ENCODE results near the gene NPDC1.

DNA sequence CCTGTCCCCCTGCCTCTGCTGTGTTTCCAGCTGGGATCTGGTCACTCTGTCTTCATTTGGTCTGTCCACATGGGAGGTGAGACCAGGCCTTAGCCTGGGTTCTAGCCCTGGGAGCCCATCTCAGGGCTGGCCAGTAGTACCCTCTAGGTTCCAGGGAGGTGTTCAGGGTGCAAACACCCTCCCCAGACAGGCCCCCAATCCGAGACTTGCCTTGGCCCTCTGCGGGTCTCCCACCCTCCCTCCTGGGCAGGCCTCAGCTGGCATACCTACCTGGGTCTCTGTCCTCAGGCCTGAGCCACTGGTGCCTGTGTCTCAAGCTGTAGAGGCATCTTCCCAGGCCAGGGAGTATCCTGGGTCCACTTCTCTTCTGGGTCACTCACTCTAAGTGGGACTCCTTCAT is 25.3 kb upstream of the NPDC1 start:
- TF ChIP-seq, protein P1, sequence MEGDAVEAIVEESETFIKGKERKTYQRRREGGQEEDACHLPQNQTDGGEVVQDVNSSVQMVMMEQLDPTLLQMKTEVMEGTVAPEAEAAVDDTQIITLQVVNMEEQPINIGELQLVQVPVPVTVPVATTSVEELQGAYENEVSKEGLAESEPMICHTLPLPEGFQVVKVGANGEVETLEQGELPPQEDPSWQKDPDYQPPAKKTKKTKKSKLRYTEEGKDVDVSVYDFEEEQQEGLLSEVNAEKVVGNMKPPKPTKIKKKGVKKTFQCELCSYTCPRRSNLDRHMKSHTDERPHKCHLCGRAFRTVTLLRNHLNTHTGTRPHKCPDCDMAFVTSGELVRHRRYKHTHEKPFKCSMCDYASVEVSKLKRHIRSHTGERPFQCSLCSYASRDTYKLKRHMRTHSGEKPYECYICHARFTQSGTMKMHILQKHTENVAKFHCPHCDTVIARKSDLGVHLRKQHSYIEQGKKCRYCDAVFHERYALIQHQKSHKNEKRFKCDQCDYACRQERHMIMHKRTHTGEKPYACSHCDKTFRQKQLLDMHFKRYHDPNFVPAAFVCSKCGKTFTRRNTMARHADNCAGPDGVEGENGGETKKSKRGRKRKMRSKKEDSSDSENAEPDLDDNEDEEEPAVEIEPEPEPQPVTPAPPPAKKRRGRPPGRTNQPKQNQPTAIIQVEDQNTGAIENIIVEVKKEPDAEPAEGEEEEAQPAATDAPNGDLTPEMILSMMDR (IDR thresholded peaks at IDR 0.05) = no peak
- no peak for TF ChIP-seq POLR2A (IDR thresholded peaks at IDR 0.05)

All from breast epithelium (tissue), 3 donors.